MM.1S (cell line): ENCODE results near the gene GFER.

Experiments used
- DNase-seq: peaks from one replicate; pipeline ENCODE4 v3.0.0-alpha.2; 2015
- H2AFZ ChIP-seq: fragments of 300-600 bp; sonication (generic); 2 replicates; pipeline ENCODE4 v1.6.0; 2016; ENCODE audit warnings: antibody characterized with exemption, low read length
- H3F3A ChIP-seq: fragments of 300-600 bp; sonication (generic); 2 replicates; pipeline ENCODE4 v1.6.1; 2016; ENCODE audit warnings: mild to moderate bottlenecking, antibody characterized with exemption, low read length, moderate library complexity, mixed read lengths; ENCODE audit not compliant: insufficient read depth
- H3K27ac ChIP-seq: fragments of 300-600 bp; sonication (generic); 2 replicates; pipeline ENCODE4 v1.5.1; 2016; ENCODE audit warnings: mild to moderate bottlenecking, low read length
- H3K27me3 ChIP-seq: fragments of 300-600 bp; sonication (generic); replicated peaks from 2 replicates; pipeline ENCODE4 v1.6.0; 2016; ENCODE audit warnings: low read length; ENCODE audit not compliant: insufficient read depth
- H3K36me3 ChIP-seq: fragments of 300-600 bp; sonication (generic); replicated peaks from 2 replicates; pipeline ENCODE4 v1.6.1; 2016; ENCODE audit warnings: mild to moderate bottlenecking, low read length, mixed read lengths; ENCODE audit not compliant: insufficient read depth
- H3K4me1 ChIP-seq: fragments of 300-600 bp; sonication (generic); 2 replicates; pipeline ENCODE4 v1.6.1; 2016; ENCODE audit warnings: low read length, mixed read lengths
- H3K4me2 ChIP-seq: fragments of 300-600 bp; sonication (generic); 2 replicates; pipeline ENCODE4 v1.6.0; 2016; ENCODE audit warnings: low read depth, low read length
- H3K4me3 ChIP-seq: fragments of 300-600 bp; sonication (generic); 2 replicates; pipeline ENCODE4 v1.5.1; 2016; ENCODE audit warnings: low read length, mixed read lengths
- H3K79me2 ChIP-seq: fragments of 300-600 bp; sonication (generic); 2 replicates; pipeline ENCODE4 v1.6.1; 2016; ENCODE audit warnings: mixed run types, low read length, mixed read lengths
- H3K9ac ChIP-seq: fragments of 300-600 bp; sonication (generic); 2 replicates; pipeline ENCODE4 v1.6.1; 2016; ENCODE audit warnings: low read length, mixed read lengths
- H3K9me2 ChIP-seq: fragments of 300-600 bp; sonication (generic); replicated peaks from 2 replicates; pipeline ENCODE4 v1.6.1; 2016; ENCODE audit warnings: mild to moderate bottlenecking, low read length, mixed read lengths; ENCODE audit not compliant: insufficient read depth
- H3K9me3 ChIP-seq: fragments of 300-600 bp; sonication (generic); replicated peaks from 2 replicates; pipeline ENCODE4 v1.6.1; 2016; ENCODE audit warnings: mild to moderate bottlenecking, low read length, mixed read lengths; ENCODE audit not compliant: insufficient read depth
- H4K20me1 ChIP-seq: fragments of 300-600 bp; sonication (generic); 2 replicates; pipeline ENCODE4 v1.6.1; 2016; ENCODE audit warnings: mild to moderate bottlenecking, low read length, moderate library complexity, mixed read lengths; ENCODE audit not compliant: insufficient read depth
- CTCF ChIP-seq: fragments of 300-600 bp; sonication (generic); IDR thresholded peaks from 2 replicates; pipeline ENCODE4 v1.5.1; 2016; ENCODE audit warnings: antibody characterized with exemption, low read length, mixed read lengths
- EZH2 ChIP-seq: fragments of 300-600 bp; sonication (generic); optimal IDR thresholded peaks from 2 replicates; pipeline ENCODE3; 2017; ENCODE audit warnings: low read depth, mild to moderate bottlenecking, antibody characterized with exemption, low read length, mixed read lengths
- EZH2phosphoT487 ChIP-seq: fragments of 300-600 bp; sonication (generic); IDR thresholded peaks from 2 replicates; pipeline ENCODE4 v1.6.1; 2018; ENCODE audit warnings: antibody characterized with exemption, low read length

GFER gene

GRCh38 chr16:2022723-2023091, 38.7 kb downstream of the GFER start:
- H2AFZ ChIP-seq: peak overlapping the region; percentile 92
- peak overlapping the region; percentile 27; the same call in 1 of the 2 replicates for H3K9ac ChIP-seq
- H3K9me3 ChIP-seq: no peaks in the 10 kb centered on the region
- no peaks in the 10 kb centered on the region for H4K20me1 ChIP-seq
- H3K4me3 ChIP-seq: peak overlapping the region; percentile 61
- H3K36me3 ChIP-seq: no peaks in the 10 kb centered on the region
- no peaks in the 10 kb centered on the region for H3K9me2 ChIP-seq
- no peak overlapping the region for H3K27ac ChIP-seq
- H3K27me3 ChIP-seq: peaks cover 47% of the 10 kb centered on the region
- no peak for TF ChIP-seq EZH2phosphoT487
- TF ChIP-seq CTCF: no peak
- no peak for TF ChIP-seq EZH2
- H3K79me2 ChIP-seq: no peaks in the 10 kb centered on the region
- H3F3A ChIP-seq: no peaks in the 10 kb centered on the region; the same call in 1 of the 2 replicates
- peak; percentile 27 for DNase-seq
- peaks cover 5% of the 10 kb centered on the region; the same call in 1 of the 2 replicates for H3K4me1 ChIP-seq
- H3K4me2 ChIP-seq: peak overlapping the region; percentile 98

GRCh38 chr16:2023092-2024031, 39.4 kb downstream of the GFER start:
- H3K9ac ChIP-seq: peak overlapping the region; percentile 27; the same call in 1 of the 2 replicates
- H3K36me3 ChIP-seq: no peaks in the 10 kb centered on the region
- peak overlapping the region; percentile 98 for H3K4me2 ChIP-seq
- peak; percentile 87 for DNase-seq
- H2AFZ ChIP-seq: peak overlapping the region; percentile 92
- H3K27me3 ChIP-seq: peaks cover 53% of the 10 kb centered on the region
- peaks cover 5% of the 10 kb centered on the region; the same call in 1 of the 2 replicates for H3K4me1 ChIP-seq
- no peaks in the 10 kb centered on the region for H3K79me2 ChIP-seq
- peak overlapping the region; percentile 61 for H3K4me3 ChIP-seq
- no peak overlapping the region for H3K27ac ChIP-seq
- no peaks in the 10 kb centered on the region for H4K20me1 ChIP-seq
- TF ChIP-seq EZH2: no peak
- peak; percentile 91 for TF ChIP-seq CTCF
- H3K9me2 ChIP-seq: no peaks in the 10 kb centered on the region
- H3K9me3 ChIP-seq: no peaks in the 10 kb centered on the region
- H3F3A ChIP-seq: no peaks in the 10 kb centered on the region; the same call in 1 of the 2 replicates

- no peaks in the 10 kb centered on the region for H3K36me3 ChIP-seq
- H3F3A ChIP-seq: no peaks in the 10 kb centered on the region; the same call in 1 of the 2 replicates
- H3K9ac ChIP-seq: no peak overlapping the region
- H3K79me2 ChIP-seq: no peaks in the 10 kb centered on the region
- H3K9me2 ChIP-seq: no peaks in the 10 kb centered on the region
- TF ChIP-seq CTCF: no peak
- TF ChIP-seq EZH2: no peak
- no peak for TF ChIP-seq EZH2phosphoT487
- H3K27ac ChIP-seq: no peak overlapping the region
- no peak overlapping the region for H2AFZ ChIP-seq
- no peak overlapping the region for H3K4me3 ChIP-seq
- no peak for DNase-seq
- no peaks in the 10 kb centered on the region for H3K9me3 ChIP-seq
- peaks cover 5% of the 10 kb centered on the region; the same call in 1 of the 2 replicates for H3K4me1 ChIP-seq
- H3K4me2 ChIP-seq: no peak overlapping the region
- H4K20me1 ChIP-seq: no peaks in the 10 kb centered on the region
- H3K27me3 ChIP-seq: peaks cover 56% of the 10 kb centered on the region
Observed at GRCh38 chr16:2024032-2024420, 40.0 kb downstream of the GFER start.
